ENCODE results near the gene PHF14. TPM values are rescaled to one million over a fixed set of nuclear protein-coding genes. Genes with fewer than 3 reads are reported as not detected.

PHF14 gene
- total RNA-seq, 1 experiment from 2014 or later: 109 TPM

- peaks cover 6% of the 10 kb centered on the region for H3K36me3 ChIP-seq
- H3K4me3 ChIP-seq: no peak overlapping the region
Observed at GRCh38 chr7:11163220-11163619, 189.5 kb downstream of the PHF14 start.

GRCh38 chr7:11166051-11166450 is 192.4 kb downstream of the PHF14 start:
- H3K27me3 ChIP-seq: no peaks in the 10 kb centered on the region
- no peak overlapping the region for H3K4me3 ChIP-seq
- H3K9me3 ChIP-seq (replicated peaks): no peaks in the 10 kb centered on the region
- no peak overlapping the region for H3K27ac ChIP-seq
- DNase-seq: no peak
- no peaks in the 10 kb centered on the region for H3K4me1 ChIP-seq
- H3K36me3 ChIP-seq: peaks cover 6% of the 10 kb centered on the region

More at GRCh38 chr7:11163220-11163619, 189.5 kb downstream of the PHF14 start:
- Histone ChIP-seq H3K27me3 (no peaks in the 10 kb centered on the region), H3K4me1 (no peaks in the 10 kb centered on the region), H3K9me3 (replicated peaks) (no peaks in the 10 kb centered on the region), H3K27ac (no peak overlapping the region)
- no peak for DNase-seq

- H3K27ac ChIP-seq: no peak overlapping the region
Observed at GRCh38 chr7:11168650-11169170, 195.0 kb downstream of the PHF14 start.

GRCh38 chr7:11170175-11170574 is 196.5 kb downstream of the PHF14 start:
- DNase-seq: no peak
- H3K27ac ChIP-seq: no peak overlapping the region
- H3K27me3 ChIP-seq: no peaks in the 10 kb centered on the region
- H3K4me1 ChIP-seq: no peaks in the 10 kb centered on the region
- H3K9me3 ChIP-seq (replicated peaks): no peaks in the 10 kb centered on the region
- peaks cover 6% of the 10 kb centered on the region for H3K36me3 ChIP-seq
- H3K4me3 ChIP-seq: no peak overlapping the region

More at GRCh38 chr7:11168650-11169170, 195.0 kb downstream of the PHF14 start:
- Histone ChIP-seq H3K4me1 (no peaks in the 10 kb centered on the region), H3K27me3 (no peaks in the 10 kb centered on the region), H3K4me3 (no peak overlapping the region), H3K36me3 (peaks cover 6% of the 10 kb centered on the region), H3K9me3 (replicated peaks) (no peaks in the 10 kb centered on the region)
- DNase-seq: no peak

- H3K4me1 ChIP-seq: no peaks in the 10 kb centered on the region
Observed at GRCh38 chr7:11170863-11171568, 197.3 kb downstream of the PHF14 start.

GRCh38 chr7:11171569-11172192 is 198.0 kb downstream of the PHF14 start:
- Histone ChIP-seq H3K4me3 (no peak overlapping the region), H3K27ac (no peak overlapping the region)

More at GRCh38 chr7:11170863-11171568, 197.3 kb downstream of the PHF14 start:
- H3K9me3 ChIP-seq (replicated peaks): no peaks in the 10 kb centered on the region
- no peak overlapping the region for H3K27ac ChIP-seq
- no peak for DNase-seq
- no peaks in the 10 kb centered on the region for H3K27me3 ChIP-seq
- peaks cover 6% of the 10 kb centered on the region for H3K36me3 ChIP-seq
- no peak overlapping the region for H3K4me3 ChIP-seq

GRCh38 chr7:11172835-11173234 is 199.2 kb downstream of the PHF14 start:
- no peaks in the 10 kb centered on the region for H3K9me3 ChIP-seq (replicated peaks)
- no peak overlapping the region for H3K4me3 ChIP-seq
- H3K27ac ChIP-seq: no peak overlapping the region
- H3K36me3 ChIP-seq: no peaks in the 10 kb centered on the region; the same call in none of the 2 replicates
- no peaks in the 10 kb centered on the region for H3K27me3 ChIP-seq
- no peaks in the 10 kb centered on the region for H3K4me1 ChIP-seq
- no peak for DNase-seq

More at GRCh38 chr7:11171569-11172192, 198.0 kb downstream of the PHF14 start:
- no peaks in the 10 kb centered on the region for H3K4me1 ChIP-seq
- H3K36me3 ChIP-seq: peaks cover 6% of the 10 kb centered on the region
- no peaks in the 10 kb centered on the region for H3K9me3 ChIP-seq (replicated peaks)
- no peak for DNase-seq
- no peaks in the 10 kb centered on the region for H3K27me3 ChIP-seq

GRCh38 chr7:11175371-11175770 is 201.7 kb downstream of the PHF14 start:
- Histone ChIP-seq H3K27ac (no peak overlapping the region), H3K4me1 (no peaks in the 10 kb centered on the region)

GRCh38 chr7:11175887-11176286 is 202.2 kb downstream of the PHF14 start:
- no peak for DNase-seq
- H3K27ac ChIP-seq: no peak overlapping the region
- H3K4me3 ChIP-seq: no peak overlapping the region
- H3K36me3 ChIP-seq: no peaks in the 10 kb centered on the region
- H3K27me3 ChIP-seq: no peaks in the 10 kb centered on the region
- no peaks in the 10 kb centered on the region for H3K4me1 ChIP-seq
- H3K9me3 ChIP-seq (replicated peaks): 0 out of 2 replicates have a peak, but pooled peaks cover 2% of the 10 kb centered on the region

More at GRCh38 chr7:11175371-11175770, 201.7 kb downstream of the PHF14 start:
- Histone ChIP-seq H3K9me3 (replicated peaks) (0 out of 2 replicates have a peak, but pooled peaks cover 2% of the 10 kb centered on the region), H3K4me3 (no peak overlapping the region), H3K27me3 (no peaks in the 10 kb centered on the region), H3K36me3 (no peaks in the 10 kb centered on the region)
- no peak for DNase-seq

- no peak overlapping the region for H3K4me3 ChIP-seq
- H3K27me3 ChIP-seq: no peaks in the 10 kb centered on the region
- 0 out of 2 replicates have a peak, but pooled peaks cover 2% of the 10 kb centered on the region for H3K9me3 ChIP-seq (replicated peaks)
- H3K4me1 ChIP-seq: no peaks in the 10 kb centered on the region
- H3K36me3 ChIP-seq: no peaks in the 10 kb centered on the region
- DNase-seq: no peak
- no peak overlapping the region for H3K27ac ChIP-seq
Observed at GRCh38 chr7:11176985-11177555, 203.4 kb downstream of the PHF14 start.

GRCh38 chr7:11177793-11178192 is 204.1 kb downstream of the PHF14 start:
- no peaks in the 10 kb centered on the region for H3K27me3 ChIP-seq
- H3K4me1 ChIP-seq: no peaks in the 10 kb centered on the region
- H3K4me3 ChIP-seq: no peak overlapping the region
- no peak overlapping the region for H3K27ac ChIP-seq
- no peaks in the 10 kb centered on the region for H3K36me3 ChIP-seq
- DNase-seq: no peak
- H3K9me3 ChIP-seq (replicated peaks): 0 out of 2 replicates have a peak, but pooled peaks cover 2% of the 10 kb centered on the region

GRCh38 chr7:11181590-11181989 is 207.9 kb downstream of the PHF14 start:
- no peak for DNase-seq
- no peak overlapping the region for H3K4me3 ChIP-seq
- H3K9me3 ChIP-seq (replicated peaks): 0 out of 2 replicates have a peak, but pooled peaks cover 2% of the 10 kb centered on the region
- no peaks in the 10 kb centered on the region for H3K4me1 ChIP-seq
- H3K27me3 ChIP-seq: no peaks in the 10 kb centered on the region
- 0 out of 2 replicates have a peak, but pooled peaks cover 2% of the 10 kb centered on the region for H3K36me3 ChIP-seq
- no peak overlapping the region for H3K27ac ChIP-seq

GRCh38 chr7:11182736-11183135 is 209.1 kb downstream of the PHF14 start:
- H3K9me3 ChIP-seq (replicated peaks): 0 out of 2 replicates have a peak, but pooled peaks cover 2% of the 10 kb centered on the region
- 0 out of 2 replicates have a peak, but pooled peaks cover 2% of the 10 kb centered on the region for H3K36me3 ChIP-seq
- no peak for DNase-seq
- no peak overlapping the region for H3K4me3 ChIP-seq
- no peaks in the 10 kb centered on the region for H3K4me1 ChIP-seq
- no peak overlapping the region for H3K27ac ChIP-seq
- no peaks in the 10 kb centered on the region for H3K27me3 ChIP-seq

- Histone ChIP-seq H3K4me3 (no peak overlapping the region), H3K4me1 (no peaks in the 10 kb centered on the region), H3K27ac (no peak overlapping the region), H3K9me3 (replicated peaks) (no peaks in the 10 kb centered on the region), H3K36me3 (0 out of 2 replicates have a peak, but pooled peaks cover 2% of the 10 kb centered on the region), H3K27me3 (no peaks in the 10 kb centered on the region)
- no peak for DNase-seq
Observed at GRCh38 chr7:11185179-11185815, 211.6 kb downstream of the PHF14 start.
